Endodermal cell (in vitro differentiated cells): Measurements from ENCODE around the gene PRUNE2. TPM values are rescaled to one million over a fixed set of nuclear protein-coding genes. Genes with fewer than 3 reads are reported as not detected.

Experiments used
- DNase-seq: peaks from one replicate; pipeline ENCODE4 v3.0.0-alpha.2; 2017
- H3K27ac ChIP-seq: 2 replicates; pipeline ENCODE4 v1.5.1; 2013; ENCODE audit warnings: mild to moderate bottlenecking, low read depth, low read length, moderate library complexity
- H3K27me3 ChIP-seq: 2 replicates; pipeline ENCODE4 v1.6.1; 2013; ENCODE audit warnings: mild to moderate bottlenecking, low read length, moderate library complexity; ENCODE audit not compliant: insufficient read depth, control insufficient read depth, poor library complexity, severe bottlenecking
- H3K36me3 ChIP-seq: 2 replicates; pipeline ENCODE4 v1.7.0; 2013; ENCODE audit warnings: mild to moderate bottlenecking, low read length, moderate library complexity; ENCODE audit not compliant: control insufficient read depth, insufficient read depth
- H3K4me1 ChIP-seq: one replicate; pipeline ENCODE4 v1.7.0; 2013; ENCODE audit warnings: low read length; ENCODE audit not compliant: control insufficient read depth, insufficient read depth
- H3K4me3 ChIP-seq: 2 replicates; pipeline ENCODE4 v1.5.1; 2013; ENCODE audit warnings: mild to moderate bottlenecking, low read length, moderate library complexity
- H3K9ac ChIP-seq: 2 replicates; pipeline ENCODE4 v1.6.1; 2013; ENCODE audit warnings: mild to moderate bottlenecking, low read length, moderate library complexity; ENCODE audit not compliant: poor library complexity, severe bottlenecking; ENCODE audit errors: extremely low read depth
- H3K9me3 ChIP-seq: 2 replicates; pipeline ENCODE4 v1.6.1; 2013; ENCODE audit warnings: mild to moderate bottlenecking, low read length, moderate library complexity; ENCODE audit not compliant: control insufficient read depth
- H3K27ac Mint-ChIP-seq: 2 replicates; pipeline ENCODE4 v1.8.0; 2020; ENCODE audit warnings: mixed read lengths
- H3K27me3 Mint-ChIP-seq: 2 replicates; pipeline ENCODE4 v1.8.0; 2021; ENCODE audit warnings: mild to moderate bottlenecking, mixed read lengths; ENCODE audit not compliant: insufficient read depth
- H3K36me3 Mint-ChIP-seq: 2 replicates; pipeline ENCODE4 v1.8.0; 2020; ENCODE audit warnings: low read depth, mixed read lengths
- H3K4me1 Mint-ChIP-seq: 2 replicates; pipeline ENCODE4 v1.8.0; 2020; ENCODE audit warnings: mixed read lengths
- H3K4me3 Mint-ChIP-seq: 2 replicates; pipeline ENCODE4 v1.8.0; 2020; ENCODE audit warnings: mild to moderate bottlenecking, moderate library complexity, mixed read lengths
- H3K9me3 Mint-ChIP-seq: 2 replicates; pipeline ENCODE4 v1.8.0; 2020; ENCODE audit warnings: mild to moderate bottlenecking, mixed read lengths
- CTCF ChIP-seq: fragments of 200-600 bp; sonication (generic); conservative IDR thresholded peaks from 2 replicates; pipeline ENCODE4 v1.5.0; 2021; ENCODE audit warnings: antibody characterized with exemption, mild to moderate bottlenecking
- WGBS, 2 experiments: methylation state at CpG; one replicate each; pipeline versions ENCODE4 v1.1.5 to v1.1.7; 2013; ENCODE audit warnings: missing lambda C conversion rate in 2 of 2, mixed read lengths in 1 of 2; ENCODE audit not compliant: insufficient coverage in 1 of 2, insufficient read length in 1 of 2; 5-methylcytosine and 5-hydroxymethylcytosine counted together
- total RNA-seq, 2 donors: library from RNA; stranded (reverse); fragmentation: NEBNext Ultra II Directional in 1 of 2; extraction: Animal tissue kit (Norgen Biotek cat#: 25700) in 1 of 2; gene quantifications; 2 replicates in 1 of 2; 3 replicates in 1 of 2; pipeline ENCODE4 v1.2.1, GENCODE V29; 2021

PRUNE2 gene
- total RNA-seq, 2 donors from 2014 or later: 4.1 to 6.8 TPM

GRCh38 chr9:76737154-76737902 is 168.6 kb downstream of the PRUNE2 start:
- DNase-seq: no peak
- H3K9ac ChIP-seq: no peak overlapping the region
- peaks cover under 1% of the 10 kb centered on the region for H3K9me3 Mint-ChIP-seq
- WGBS, 2 experiments: 93 to 97% methylated on average over 3 of the region's 3 CpGs
- H3K27ac Mint-ChIP-seq: no peak overlapping the region
- H3K27me3 Mint-ChIP-seq: peaks cover 16% of the 10 kb centered on the region
- H3K4me3 ChIP-seq: no peak overlapping the region
- peaks cover under 1% of the 10 kb centered on the region for H3K9me3 ChIP-seq
- H3K4me3 Mint-ChIP-seq: no peak overlapping the region
- H3K36me3 ChIP-seq: no peaks in the 10 kb centered on the region
- H3K27me3 ChIP-seq: peaks cover 5% of the 10 kb centered on the region
- TF ChIP-seq CTCF: no peak
- H3K36me3 Mint-ChIP-seq: no peaks in the 10 kb centered on the region
- H3K4me1 ChIP-seq: peaks cover 5% of the 10 kb centered on the region
- peaks cover 13% of the 10 kb centered on the region for H3K4me1 Mint-ChIP-seq
- H3K27ac ChIP-seq: no peak overlapping the region

- Histone ChIP-seq H3K27me3 (peaks cover 5% of the 10 kb centered on the region), H3K4me1 (peaks cover 5% of the 10 kb centered on the region), H3K9me3 (no peaks in the 10 kb centered on the region), H3K9ac (no peak overlapping the region), H3K27ac (no peak overlapping the region), H3K36me3 (no peaks in the 10 kb centered on the region), H3K4me3 (no peak overlapping the region)
- no peak for TF ChIP-seq CTCF
- 93% methylated on average over 3 of the region's 3 CpGs for WGBS, 2 experiments
- Mint-ChIP-seq H3K36me3 (no peaks in the 10 kb centered on the region), H3K27ac (no peak overlapping the region), H3K27me3 (peaks cover 16% of the 10 kb centered on the region), H3K4me3 (no peak overlapping the region), H3K9me3 (no peaks in the 10 kb centered on the region), H3K4me1 (peaks cover 3% of the 10 kb centered on the region)
- no peak for DNase-seq
These were observed 171.2 kb downstream of the PRUNE2 start for GRCh38 chr9:76734716-76735115.

GRCh38 chr9:76733096-76733495 is 172.8 kb downstream of the PRUNE2 start:
- H3K9me3 Mint-ChIP-seq: no peaks in the 10 kb centered on the region

More at GRCh38 chr9:76733096-76733495, 172.8 kb downstream of the PRUNE2 start:
- Histone ChIP-seq H3K4me3 (no peak overlapping the region), H3K27me3 (peaks cover 5% of the 10 kb centered on the region), H3K9me3 (no peaks in the 10 kb centered on the region), H3K4me1 (no peaks in the 10 kb centered on the region), H3K36me3 (no peaks in the 10 kb centered on the region), H3K9ac (no peak overlapping the region), H3K27ac (no peak overlapping the region)
- TF ChIP-seq CTCF: no peak
- WGBS, 2 experiments: 90% methylated on average over 1 of the region's 1 CpG; no CpG with 5 or more reads in 1 of the 2 experiments
- Mint-ChIP-seq H3K4me3 (no peak overlapping the region), H3K4me1 (no peaks in the 10 kb centered on the region), H3K36me3 (no peaks in the 10 kb centered on the region), H3K27ac (no peak overlapping the region), H3K27me3 (peaks cover 16% of the 10 kb centered on the region)
- no peak for DNase-seq
